HK-2 (cell line): ENCODE measurements around the gene SKI.

ENCODE experiments used
- DNase-seq: peaks from one replicate; pipeline ENCODE4 v3.0.0-alpha.2; 2018; ENCODE audit not compliant: unreplicated experiment

SKI gene

GRCh38 chr1:2194319-2194897, 33.7 kb upstream of the SKI start, which contains the start of gene FAAP20:
Gene FAAP20, minus strand, starts transcription at chr1:2194772. Its CDS starts 23 bp downstream, at chr1:2194749.
- DNase-seq: peak; percentile 91

- peak; percentile 92 for DNase-seq
Measured at GRCh38 chr1:2194898-2195673, 33.0 kb upstream of the SKI start.

GRCh38 chr1:2195785-2196184, 32.3 kb upstream of the SKI start:
- DNase-seq: no peak

- DNase-seq: no peak
Measured at GRCh38 chr1:2196901-2197638, 31.0 kb upstream of the SKI start.

- no peak for DNase-seq
Measured at GRCh38 chr1:2197707-2198165, 30.4 kb upstream of the SKI start.

- DNase-seq: no peak
Measured at GRCh38 chr1:2198571-2198970, 29.5 kb upstream of the SKI start.

GRCh38 chr1:2199042-2199810, 28.9 kb upstream of the SKI start:
- DNase-seq: peak; percentile 89

GRCh38 chr1:2200308-2200943, 27.7 kb upstream of the SKI start:
- DNase-seq: no peak

- DNase-seq: no peak
Measured at GRCh38 chr1:2201062-2201461, 27.1 kb upstream of the SKI start.

- no peak for DNase-seq
Measured at GRCh38 chr1:2202008-2202575, 26.0 kb upstream of the SKI start.

GRCh38 chr1:2202843-2203601, 25.1 kb upstream of the SKI start:
- no peak for DNase-seq

GRCh38 chr1:2203671-2204414, 24.3 kb upstream of the SKI start:
- no peak for DNase-seq

GRCh38 chr1:2204415-2205190, 23.5 kb upstream of the SKI start:
- DNase-seq: no peak

GRCh38 chr1:2205191-2205952, 22.7 kb upstream of the SKI start:
- DNase-seq: peak; percentile 89

GRCh38 chr1:2206813-2207487, 21.2 kb upstream of the SKI start:
- peak; percentile 58 for DNase-seq

GRCh38 chr1:2208309-2209239, 19.5 kb upstream of the SKI start:
- DNase-seq: peak; percentile 83
